Activated T-cell treated with anti-CD3 and anti-CD28 coated beads, Interleukin-2, amount 50 U/mL, for 72 hours (primary cell): ENCODE results near the gene MRC2. TPM values are rescaled to one million over a fixed set of nuclear protein-coding genes. Genes with fewer than 3 reads are reported as not detected.
"Not testable (repeated sequence)": the region's sequence is repeated elsewhere in the genome, so short reads cannot be mapped to it uniquely, and the experiment has no call there.

Experiments used
- ATAC-seq, 2 donors: fragments of 150-1000 bp; cut with Tn5 transposase; replicated peaks in 1 of 2; 2 replicates each; pipeline ENCODE4 v1.10.0; 2021; ENCODE audit warnings: moderate library complexity in 2 of 2, mild to moderate bottlenecking in 1 of 2
- DNase-seq, 2 donors: peaks; one replicate each; pipeline ENCODE4 v3.0.0; 2021 to 2022; ENCODE audit warnings: mixed read lengths in 1 of 2
- H3K27ac Mint-ChIP-seq: one replicate; pipeline ENCODE4 v1.8.0; 2022; ENCODE audit warnings: mild to moderate bottlenecking, moderate library complexity, mixed read lengths
- H3K27me3 Mint-ChIP-seq: one replicate; pipeline ENCODE4 v1.8.0; 2022; ENCODE audit warnings: low read depth, mixed read lengths
- H3K36me3 Mint-ChIP-seq, 2 donors: one replicate each; pipeline ENCODE4 v1.8.0; 2022; ENCODE audit warnings: mixed read lengths in 2 of 2, mild to moderate bottlenecking in 1 of 2; ENCODE audit not compliant: insufficient read depth in 2 of 2
- H3K4me1 Mint-ChIP-seq: one replicate; pipeline ENCODE4 v1.8.0; 2022; ENCODE audit warnings: low read depth, mixed read lengths
- H3K4me3 Mint-ChIP-seq, 2 donors: one replicate each; pipeline ENCODE4 v1.8.0; 2022; ENCODE audit warnings: mild to moderate bottlenecking in 2 of 2, mixed read lengths in 2 of 2, moderate library complexity in 2 of 2
- H3K9me3 Mint-ChIP-seq, 2 donors: one replicate each; pipeline ENCODE4 v1.8.0; 2022; ENCODE audit warnings: mixed read lengths in 2 of 2
- total RNA-seq, 2 donors: library from RNA; stranded (reverse); gene quantifications; one replicate each; pipeline ENCODE4 v1.2.3, GENCODE V29; 2022

The MRC2 gene
- total RNA-seq, 2 donors from 2014 or later: 6.1 to 14.2 TPM

GRCh38 chr17:62599964-62600657, 27.4 kb upstream of the MRC2 start:
- no peaks in the 10 kb centered on the region for H3K9me3 Mint-ChIP-seq
- no peak overlapping the region for H3K4me3 Mint-ChIP-seq
- H3K36me3 Mint-ChIP-seq: peaks cover 9 to 21% of the 10 kb centered on the region in 2 donors
- no peaks in the 10 kb centered on the region for H3K27me3 Mint-ChIP-seq
- peak overlapping the region; percentile 50 for H3K27ac Mint-ChIP-seq
- DNase-seq: no peak
- peaks cover 5% of the 10 kb centered on the region for H3K4me1 Mint-ChIP-seq
- no peak for ATAC-seq

DNA sequence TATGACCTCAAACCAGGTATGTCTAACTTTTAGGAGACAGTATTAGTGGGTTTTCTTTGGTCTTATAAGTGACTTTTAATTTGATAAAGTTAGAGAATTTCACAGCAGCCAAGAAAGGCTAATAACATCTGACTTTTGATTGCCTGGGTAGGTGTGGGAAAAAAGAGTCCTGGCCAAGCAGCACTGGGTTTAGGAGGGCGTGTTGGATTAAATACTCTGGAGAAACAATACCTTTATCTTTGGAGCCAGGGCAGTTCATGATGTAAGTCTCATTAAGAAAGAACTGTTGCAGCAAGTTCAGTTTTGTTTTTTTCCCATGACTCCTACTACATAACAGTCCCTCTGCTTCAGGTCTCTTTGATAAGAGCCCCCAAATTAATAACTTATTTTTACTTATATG, 26.7 kb upstream of the MRC2 start:
- Mint-ChIP-seq H3K27ac (no peak overlapping the region), H3K9me3 (no peaks in the 10 kb centered on the region), H3K36me3 (peaks cover 8 to 20% of the 10 kb centered on the region in 2 donors), H3K4me3 (no peak overlapping the region), H3K4me1 (peaks cover 5% of the 10 kb centered on the region), H3K27me3 (no peaks in the 10 kb centered on the region)
- no peak for ATAC-seq
- DNase-seq: no peak

DNA sequence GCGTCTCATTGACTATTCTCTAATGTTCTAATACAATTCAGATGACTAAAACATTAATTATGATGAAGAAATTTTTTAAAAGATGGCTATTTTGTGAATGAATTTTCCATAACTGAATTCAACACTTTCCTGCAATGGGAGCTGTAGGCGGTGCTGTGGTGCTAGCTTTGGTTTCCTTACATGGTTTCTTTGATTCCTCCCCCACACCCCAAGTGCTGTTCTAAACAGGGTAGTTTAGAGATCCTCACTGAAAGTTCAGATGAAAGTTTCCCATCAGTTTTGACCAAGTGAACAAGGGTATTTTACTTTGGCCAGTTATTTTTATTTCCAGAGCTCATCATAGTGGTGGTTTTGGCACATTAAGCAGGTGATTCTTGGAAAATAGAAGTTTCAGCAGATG, 26.0 kb upstream of the MRC2 start:
- H3K36me3 Mint-ChIP-seq: peaks cover 8 to 15% of the 10 kb centered on the region in 2 donors
- no peak overlapping the region for H3K4me3 Mint-ChIP-seq
- no peaks in the 10 kb centered on the region for H3K27me3 Mint-ChIP-seq
- ATAC-seq: no peak
- DNase-seq: no peak
- peaks cover 5% of the 10 kb centered on the region for H3K4me1 Mint-ChIP-seq
- no peak overlapping the region for H3K27ac Mint-ChIP-seq
- no peaks in the 10 kb centered on the region for H3K9me3 Mint-ChIP-seq

GRCh38 chr17:62603783-62604182, 23.7 kb upstream of the MRC2 start:
- H3K4me3 Mint-ChIP-seq, H3K27ac Mint-ChIP-seq, DNase-seq, ATAC-seq, H3K9me3 Mint-ChIP-seq, H3K4me1 Mint-ChIP-seq, H3K27me3 Mint-ChIP-seq: not testable (repeated sequence)
- H3K36me3 Mint-ChIP-seq: peaks cover 5 to 22% of the 10 kb centered on the region in 2 donors

- Mint-ChIP-seq H3K4me3 (no peak overlapping the region), H3K36me3 (peaks cover 7 to 22% of the 10 kb centered on the region in 2 donors), H3K27me3 (no peaks in the 10 kb centered on the region), H3K27ac (no peak overlapping the region), H3K9me3 (no peaks in the 10 kb centered on the region), H3K4me1 (peaks cover 7% of the 10 kb centered on the region)
- DNase-seq (no peak), ATAC-seq (no peak)
Observed at GRCh38 chr17:62605588-62605987, 21.9 kb upstream of the MRC2 start.

GRCh38 chr17:62611292-62611691, 16.2 kb upstream of the MRC2 start:
- peak in 1 of 2 donors; percentile 76 for ATAC-seq
- peaks cover 8 to 21% of the 10 kb centered on the region in 2 donors for H3K36me3 Mint-ChIP-seq
- H3K27ac Mint-ChIP-seq: no peak overlapping the region

DNA sequence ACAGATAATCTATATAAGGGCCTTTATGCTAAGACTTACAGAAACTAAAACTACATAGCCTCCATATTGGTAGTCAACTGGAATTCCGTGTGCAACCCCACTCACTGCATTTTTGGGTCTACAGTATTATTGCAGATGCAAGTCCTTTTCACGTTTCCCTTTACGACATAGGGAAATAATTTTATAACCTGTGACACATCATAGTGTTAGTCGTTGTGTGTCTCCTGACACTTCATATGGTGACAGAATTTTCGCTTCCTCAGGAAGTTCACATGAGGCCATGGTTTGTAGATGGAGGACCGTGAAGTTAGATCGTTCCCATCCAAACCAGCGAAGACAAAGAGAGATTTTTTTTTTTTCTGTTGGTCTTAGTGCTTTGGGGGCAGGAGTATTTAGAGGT, 15.7 kb upstream of the MRC2 start:
- peak in 1 of 2 donors; percentile 45 for ATAC-seq
- Mint-ChIP-seq H3K4me1 (peaks cover 17% of the 10 kb centered on the region), H3K27me3 (no peaks in the 10 kb centered on the region), H3K36me3 (peaks cover 8 to 21% of the 10 kb centered on the region in 2 donors), H3K4me3 (no peak overlapping the region), H3K27ac (no peak overlapping the region), H3K9me3 (no peaks in the 10 kb centered on the region)
- no peak for DNase-seq

More at GRCh38 chr17:62611292-62611691, 16.2 kb upstream of the MRC2 start:
- Mint-ChIP-seq H3K27me3 (no peaks in the 10 kb centered on the region), H3K4me1 (peaks cover 17% of the 10 kb centered on the region), H3K9me3 (no peaks in the 10 kb centered on the region), H3K4me3 (peak overlapping the region in 1 of 2 donors; percentile 65)
- no peak for DNase-seq

GRCh38 chr17:62612289-62612688, 15.2 kb upstream of the MRC2 start:
- Mint-ChIP-seq H3K36me3 (peaks cover 8 to 18% of the 10 kb centered on the region in 2 donors), H3K4me1 (peaks cover 17% of the 10 kb centered on the region)
- ATAC-seq, H3K4me3 Mint-ChIP-seq, H3K27me3 Mint-ChIP-seq, DNase-seq, H3K27ac Mint-ChIP-seq, H3K9me3 Mint-ChIP-seq: not testable (repeated sequence)

GRCh38 chr17:62613095-62613494, 14.4 kb upstream of the MRC2 start:
- Mint-ChIP-seq H3K36me3 (peaks cover 8 to 11% of the 10 kb centered on the region in 2 donors), H3K4me1 (peaks cover 17% of the 10 kb centered on the region)
- not testable (repeated sequence) for ATAC-seq, H3K4me3 Mint-ChIP-seq, DNase-seq, H3K27me3 Mint-ChIP-seq, H3K9me3 Mint-ChIP-seq, H3K27ac Mint-ChIP-seq

DNA sequence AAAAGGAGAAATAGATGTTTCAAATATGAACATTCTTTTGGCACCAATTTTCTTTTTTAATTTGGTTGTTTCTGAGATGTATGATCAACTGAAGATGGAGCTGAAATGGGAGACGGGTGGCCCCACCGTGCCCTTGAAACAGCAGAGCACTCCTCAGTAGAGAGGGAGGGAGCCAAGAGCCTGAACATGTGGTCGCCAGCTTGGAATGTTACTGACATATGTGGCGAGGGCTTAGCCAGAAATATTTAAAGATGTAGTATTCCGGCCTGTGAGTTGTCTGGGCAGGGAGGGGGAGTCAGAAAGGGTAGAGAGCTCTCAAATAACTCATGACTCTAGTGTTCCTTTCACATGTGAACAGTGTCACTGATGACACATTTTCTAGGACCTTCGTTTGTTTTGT, 13.3 kb upstream of the MRC2 start:
- no peaks in the 10 kb centered on the region for H3K9me3 Mint-ChIP-seq
- H3K36me3 Mint-ChIP-seq: peaks cover 8% of the 10 kb centered on the region in 2 donors
- H3K27ac Mint-ChIP-seq: no peak overlapping the region
- no peak overlapping the region for H3K4me3 Mint-ChIP-seq
- H3K4me1 Mint-ChIP-seq: peaks cover 17% of the 10 kb centered on the region
- ATAC-seq (no peak), DNase-seq (no peak)
- no peaks in the 10 kb centered on the region for H3K27me3 Mint-ChIP-seq

- Mint-ChIP-seq H3K27me3 (no peaks in the 10 kb centered on the region), H3K27ac (no peak overlapping the region), H3K4me1 (peaks cover 16% of the 10 kb centered on the region), H3K4me3 (no peak overlapping the region), H3K36me3 (peaks cover 1 to 4% of the 10 kb centered on the region in 2 donors), H3K9me3 (no peaks in the 10 kb centered on the region)
- ATAC-seq: no peak
- no peak for DNase-seq
Observed at GRCh38 chr17:62615503-62615902, 12.0 kb upstream of the MRC2 start.

DNA sequence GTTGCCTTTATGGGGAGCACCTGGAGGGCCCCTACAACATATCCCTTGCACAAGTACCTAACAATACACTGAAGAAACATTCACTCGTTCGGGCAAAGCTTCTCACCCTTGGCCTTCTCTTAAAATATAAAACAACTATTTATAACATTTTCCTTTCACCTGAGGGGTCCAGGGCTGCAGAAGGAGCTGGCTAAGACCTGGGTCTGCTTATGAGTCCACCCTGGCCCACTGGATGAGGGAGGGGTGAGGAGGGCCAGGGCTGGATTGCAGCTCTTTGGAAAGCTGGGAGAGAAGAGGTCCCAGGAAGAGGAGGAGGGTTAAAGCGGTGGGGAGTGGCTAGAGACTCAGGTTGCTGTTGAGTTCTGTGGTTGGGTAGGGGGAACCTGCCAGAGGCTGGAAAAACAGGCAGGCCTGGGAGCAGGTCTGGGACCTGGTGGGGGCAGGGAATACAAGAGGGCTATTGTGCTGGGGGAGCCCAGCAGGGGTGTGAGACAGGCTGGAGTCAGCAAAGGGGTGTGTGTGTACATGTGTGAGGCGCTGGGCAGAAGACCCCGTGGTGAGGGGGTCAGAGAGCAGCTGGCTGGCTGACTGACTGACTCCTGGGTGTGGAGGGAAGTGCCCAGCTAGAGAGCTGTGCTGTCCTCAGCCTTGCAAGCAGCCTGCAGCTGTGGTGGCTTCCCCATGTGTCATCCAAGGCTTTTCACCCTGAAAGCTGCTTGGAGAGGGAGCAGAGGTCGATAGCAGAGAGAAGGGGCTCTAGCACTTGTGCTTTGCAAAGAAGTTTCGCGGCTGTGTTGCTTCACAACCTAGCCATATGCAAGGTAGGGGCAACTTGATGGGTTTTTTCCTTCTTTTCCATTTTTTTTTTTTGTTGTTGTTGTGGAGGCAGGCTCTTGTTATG, 10.2 kb upstream of the MRC2 start:
- DNase-seq (no peak), ATAC-seq (peak in 1 of 2 donors; percentile 34)
- Mint-ChIP-seq H3K36me3 (peaks cover 0 to 3% of the 10 kb centered on the region in 2 donors), H3K27ac (no peak overlapping the region), H3K4me3 (no peak overlapping the region), H3K9me3 (no peaks in the 10 kb centered on the region), H3K4me1 (peaks cover 7% of the 10 kb centered on the region), H3K27me3 (no peaks in the 10 kb centered on the region)

DNA sequence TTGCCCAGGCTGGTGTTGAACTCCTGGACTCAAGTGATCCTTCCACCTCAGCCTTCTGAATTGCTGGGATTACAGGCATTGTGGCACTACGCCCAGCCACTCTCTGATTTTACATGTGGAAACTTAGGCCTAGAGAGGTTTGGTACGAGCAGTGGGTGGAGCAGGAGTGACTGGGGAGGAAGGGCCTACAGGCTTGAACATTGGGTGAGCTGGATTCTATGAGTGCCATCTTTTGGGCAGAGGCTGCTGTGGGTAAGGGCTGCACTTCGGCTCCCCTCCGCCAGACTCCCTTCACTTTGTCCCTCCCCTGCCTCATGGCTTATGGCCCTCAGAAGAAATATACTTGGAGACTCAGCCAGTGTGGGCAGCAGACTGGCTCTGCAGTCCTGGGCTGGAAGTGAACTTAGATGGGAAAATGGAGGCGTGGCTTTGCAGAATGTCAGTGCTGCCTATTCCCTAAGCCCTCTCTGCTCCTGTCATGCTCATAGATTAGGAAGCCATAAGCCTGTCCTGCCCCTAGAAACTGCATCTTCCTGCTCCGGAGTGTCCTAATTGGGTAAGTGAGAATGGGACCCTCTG, 9.5 kb upstream of the MRC2 start:
- Mint-ChIP-seq H3K9me3 (no peaks in the 10 kb centered on the region), H3K27me3 (no peaks in the 10 kb centered on the region), H3K4me1 (peaks cover 7% of the 10 kb centered on the region), H3K36me3 (peaks cover 0 to 3% of the 10 kb centered on the region in 2 donors), H3K4me3 (no peak overlapping the region), H3K27ac (no peak overlapping the region)
- DNase-seq (no peak), ATAC-seq (no peak)
